CD14-positive monocyte (primary cell): ENCODE results near the gene GSE1. TPM values are rescaled to one million over a fixed set of nuclear protein-coding genes. Genes with fewer than 3 reads are reported as not detected.

ENCODE experiments used
- DNase-seq, 3 donors: peaks; one replicate each; pipeline ENCODE4 v3.0.0-alpha.2; 2011 to 2022
- H2AFZ ChIP-seq: 2 replicates; pipeline ENCODE4 v1.6.0; 2012; ENCODE audit warnings: mild to moderate bottlenecking, low read depth, low read length, inconsistent platforms; ENCODE audit not compliant: insufficient read depth, poor library complexity, severe bottlenecking
- H3K27ac ChIP-seq, 2 donors: 1 replicate in 1 of 2; 2 replicates in 1 of 2; pipeline ENCODE4 v1.5.1; 2012 to 2013; ENCODE audit warnings: low read length in 2 of 2, control low read depth in 1 of 2, inconsistent platforms in 1 of 2, low read depth in 1 of 2, mild to moderate bottlenecking in 1 of 2
- H3K27me3 ChIP-seq, 2 donors: one replicate each; pipeline versions ENCODE4 v1.6.0 to v1.6.1; 2011 to 2013; ENCODE audit warnings: low read length in 2 of 2; ENCODE audit not compliant: control insufficient read depth in 2 of 2, insufficient read depth in 2 of 2
- H3K36me3 ChIP-seq, 2 donors: replicated peaks in 1 of 2; 1 replicate in 1 of 2; 2 replicates in 1 of 2; pipeline versions ENCODE4 v1.5.1 to v1.6.1; 2012 to 2013; ENCODE audit warnings: low read length in 2 of 2, control low read depth in 1 of 2, inconsistent platforms in 1 of 2, mild to moderate bottlenecking in 1 of 2; ENCODE audit not compliant: insufficient read depth in 2 of 2, control insufficient read depth in 1 of 2
- H3K4me1 ChIP-seq, 2 donors: 1 replicate in 1 of 2; 2 replicates in 1 of 2; pipeline versions ENCODE4 v1.5.1 to v1.6.1; 2012 to 2013; ENCODE audit warnings: low read length in 2 of 2, control low read depth in 1 of 2, inconsistent platforms in 1 of 2, mild to moderate bottlenecking in 1 of 2, moderate library complexity in 1 of 2; ENCODE audit not compliant: insufficient read depth in 2 of 2, control insufficient read depth in 1 of 2
- H3K4me2 ChIP-seq: replicated peaks from 2 replicates; pipeline ENCODE3; 2012; ENCODE audit warnings: low read length, moderate library complexity, mild to moderate bottlenecking; ENCODE audit not compliant: poor library complexity, severe bottlenecking; ENCODE audit errors: extremely low read depth
- H3K4me3 ChIP-seq, 3 experiments: fragments of 200-600 bp in 1 of 3; sonication (generic) in 1 of 3; replicated peaks in 1 of 3; 1 replicate in 2 of 3; 2 replicates in 1 of 3; pipeline ENCODE4 v1.5.1; 2011 to 2013; ENCODE audit warnings: low read length in 3 of 3, mild to moderate bottlenecking in 3 of 3, control low read depth in 2 of 3, low read depth in 2 of 3, inconsistent platforms in 1 of 3, moderate library complexity in 1 of 3
- H3K79me2 ChIP-seq: 2 replicates; pipeline ENCODE4 v1.6.0; 2012; ENCODE audit warnings: mild to moderate bottlenecking, control low read depth, inconsistent platforms, low read length, moderate library complexity; ENCODE audit not compliant: insufficient read depth
- H3K9ac ChIP-seq: 2 replicates; pipeline ENCODE4 v1.6.0; 2017; ENCODE audit warnings: low read length, mild to moderate bottlenecking; ENCODE audit not compliant: insufficient read depth, poor library complexity, severe bottlenecking
- H3K9me3 ChIP-seq, 2 donors: replicated peaks in 1 of 2; 1 replicate in 1 of 2; 2 replicates in 1 of 2; pipeline versions ENCODE4 v1.5.1 to v1.6.1; 2012 to 2013; ENCODE audit warnings: low read length in 2 of 2, control low read depth in 1 of 2; ENCODE audit not compliant: control insufficient read depth in 1 of 2, insufficient read depth in 1 of 2
- H4K20me1 ChIP-seq: 2 replicates; pipeline ENCODE4 v1.6.0; 2012; ENCODE audit warnings: mild to moderate bottlenecking, low read length, control low read depth, moderate library complexity; ENCODE audit not compliant: insufficient read depth
- H3K27ac Mint-ChIP-seq, 7 donors: one replicate each; pipeline ENCODE4 v1.8.0; 2020; ENCODE audit warnings: mild to moderate bottlenecking in 7 of 7, mixed read lengths in 7 of 7, moderate library complexity in 6 of 7, inconsistent platforms in 2 of 7
- H3K27me3 Mint-ChIP-seq, 3 donors: one replicate each; pipeline ENCODE4 v1.8.0; 2021 to 2022; ENCODE audit warnings: low read depth in 3 of 3, mild to moderate bottlenecking in 3 of 3, mixed read lengths in 3 of 3, moderate library complexity in 3 of 3, inconsistent platforms in 1 of 3
- H3K36me3 Mint-ChIP-seq, 2 donors: one replicate each; pipeline ENCODE4 v1.8.0; 2020; ENCODE audit warnings: mixed read lengths in 2 of 2, inconsistent platforms in 1 of 2, mild to moderate bottlenecking in 1 of 2
- H3K4me1 Mint-ChIP-seq: one replicate; pipeline ENCODE4 v1.8.0; 2020; ENCODE audit warnings: mild to moderate bottlenecking, mixed read lengths
- H3K4me3 Mint-ChIP-seq, 2 donors: one replicate each; pipeline ENCODE4 v1.8.0; 2020; ENCODE audit warnings: mild to moderate bottlenecking in 2 of 2, mixed read lengths in 2 of 2, moderate library complexity in 1 of 2
- H3K9me3 Mint-ChIP-seq, 7 donors: one replicate each; pipeline ENCODE4 v1.8.0; 2020 to 2022; ENCODE audit warnings: mixed read lengths in 7 of 7, mild to moderate bottlenecking in 6 of 7, moderate library complexity in 6 of 7, inconsistent platforms in 2 of 7
- WGBS: methylation state at CpG from one replicate; pipeline ENCODE4 v1.1.5; 2013; ENCODE audit warnings: missing lambda C conversion rate; ENCODE audit not compliant: insufficient coverage; 5-methylcytosine and 5-hydroxymethylcytosine counted together
- intact Hi-C, 2 donors: fragments of 100-400 bp; cut with micrococcal nuclease; formaldehyde crosslinking; loops; one replicate each; pipeline versions ENCODE4 v1.15.0 to v1.15.1; 2023
- polyA plus RNA-seq, 3 donors: library from polyadenylated mRNA; depleted of rRNA in 1 of 3; unstranded in 2 of 3; stranded (reverse) in 1 of 3; fragments of 300-500 nt in 2 of 3; fragments of >200 nt in 1 of 3; fragmentation: Illumina TruSeq in 2 of 3; gene quantifications; 1 replicate in 2 of 3; 2 replicates in 1 of 3; pipeline ENCODE4 v1.2.3, GENCODE V29; 2012 to 2021
- TF ChIP-seq, protein P1 (sequence below): fragments of 200-600 bp; IDR thresholded peaks from one replicate; pipeline ENCODE4 v1.8.0; 2022; ENCODE audit warnings: antibody characterized with exemption, mild to moderate bottlenecking

The GSE1 gene
- polyA plus RNA-seq, 3 donors, result 0.67 to 38.9 (median 0.86) TPM

DNA sequence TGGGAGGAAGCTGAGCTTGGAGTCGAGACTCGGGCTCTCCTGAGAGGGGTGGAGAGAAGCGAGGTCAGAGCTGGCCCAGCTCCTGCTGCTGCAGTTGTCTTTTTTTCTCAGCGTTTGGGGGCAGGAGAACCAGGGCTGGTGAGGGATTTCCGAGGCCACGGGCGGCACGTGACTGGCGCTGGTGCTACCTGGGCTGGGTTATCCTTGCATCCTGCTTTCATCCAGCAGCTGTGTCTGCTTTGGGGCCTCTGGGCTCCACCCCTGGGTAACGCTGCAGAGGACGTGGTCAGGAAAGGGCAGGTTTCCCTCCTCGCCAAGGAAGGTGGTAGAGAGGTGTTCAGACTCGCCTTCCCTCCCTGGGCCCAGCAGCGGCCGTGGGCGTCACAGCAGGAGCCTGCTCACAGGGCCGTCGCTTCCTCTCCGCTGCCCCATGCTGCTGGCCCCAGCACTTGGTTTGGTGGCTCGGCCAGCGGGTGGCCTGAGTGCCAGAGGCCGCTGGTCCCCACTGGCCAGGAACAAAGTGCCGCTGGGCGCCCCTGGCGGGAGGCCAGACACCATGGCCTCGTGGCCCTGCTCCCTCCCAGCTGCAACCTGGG is 22.5 kb downstream of the GSE1 start:
- H3K36me3 ChIP-seq, result peaks cover 31 to 46% of the 10 kb centered on the region in 2 donors
- H3K79me2 ChIP-seq, result peaks cover 90% of the 10 kb centered on the region
- no peaks in the 10 kb centered on the region for H3K27me3 ChIP-seq
- H2AFZ ChIP-seq, result no peak overlapping the region
- intact Hi-C loops, result no loop called here
- TF ChIP-seq, protein P1, sequence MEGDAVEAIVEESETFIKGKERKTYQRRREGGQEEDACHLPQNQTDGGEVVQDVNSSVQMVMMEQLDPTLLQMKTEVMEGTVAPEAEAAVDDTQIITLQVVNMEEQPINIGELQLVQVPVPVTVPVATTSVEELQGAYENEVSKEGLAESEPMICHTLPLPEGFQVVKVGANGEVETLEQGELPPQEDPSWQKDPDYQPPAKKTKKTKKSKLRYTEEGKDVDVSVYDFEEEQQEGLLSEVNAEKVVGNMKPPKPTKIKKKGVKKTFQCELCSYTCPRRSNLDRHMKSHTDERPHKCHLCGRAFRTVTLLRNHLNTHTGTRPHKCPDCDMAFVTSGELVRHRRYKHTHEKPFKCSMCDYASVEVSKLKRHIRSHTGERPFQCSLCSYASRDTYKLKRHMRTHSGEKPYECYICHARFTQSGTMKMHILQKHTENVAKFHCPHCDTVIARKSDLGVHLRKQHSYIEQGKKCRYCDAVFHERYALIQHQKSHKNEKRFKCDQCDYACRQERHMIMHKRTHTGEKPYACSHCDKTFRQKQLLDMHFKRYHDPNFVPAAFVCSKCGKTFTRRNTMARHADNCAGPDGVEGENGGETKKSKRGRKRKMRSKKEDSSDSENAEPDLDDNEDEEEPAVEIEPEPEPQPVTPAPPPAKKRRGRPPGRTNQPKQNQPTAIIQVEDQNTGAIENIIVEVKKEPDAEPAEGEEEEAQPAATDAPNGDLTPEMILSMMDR, result no peak
- DNase-seq, result no peak
- no peak overlapping the region for H3K4me3 ChIP-seq
- no peaks in the 10 kb centered on the region for H3K4me1 ChIP-seq
- H3K4me3 Mint-ChIP-seq, result no peak overlapping the region
- no peaks in the 10 kb centered on the region for H3K9me3 ChIP-seq
- no peak overlapping the region for H3K27ac Mint-ChIP-seq
- H3K4me2 ChIP-seq, result no peak overlapping the region
- H4K20me1 ChIP-seq, result peaks cover 100% of the 10 kb centered on the region
- no peaks in the 10 kb centered on the region for H3K27me3 Mint-ChIP-seq
- no peak overlapping the region for H3K27ac ChIP-seq
- H3K36me3 Mint-ChIP-seq, result peaks cover 12 to 44% of the 10 kb centered on the region in 2 donors
- H3K9ac ChIP-seq, result no peak overlapping the region
- WGBS, result 90% methylated on average over 26 of the region's 26 CpGs
- no peaks in the 10 kb centered on the region for H3K4me1 Mint-ChIP-seq
- peaks cover 0 to 1% (median 0%) of the 10 kb centered on the region in 7 donors for H3K9me3 Mint-ChIP-seq

DNA sequence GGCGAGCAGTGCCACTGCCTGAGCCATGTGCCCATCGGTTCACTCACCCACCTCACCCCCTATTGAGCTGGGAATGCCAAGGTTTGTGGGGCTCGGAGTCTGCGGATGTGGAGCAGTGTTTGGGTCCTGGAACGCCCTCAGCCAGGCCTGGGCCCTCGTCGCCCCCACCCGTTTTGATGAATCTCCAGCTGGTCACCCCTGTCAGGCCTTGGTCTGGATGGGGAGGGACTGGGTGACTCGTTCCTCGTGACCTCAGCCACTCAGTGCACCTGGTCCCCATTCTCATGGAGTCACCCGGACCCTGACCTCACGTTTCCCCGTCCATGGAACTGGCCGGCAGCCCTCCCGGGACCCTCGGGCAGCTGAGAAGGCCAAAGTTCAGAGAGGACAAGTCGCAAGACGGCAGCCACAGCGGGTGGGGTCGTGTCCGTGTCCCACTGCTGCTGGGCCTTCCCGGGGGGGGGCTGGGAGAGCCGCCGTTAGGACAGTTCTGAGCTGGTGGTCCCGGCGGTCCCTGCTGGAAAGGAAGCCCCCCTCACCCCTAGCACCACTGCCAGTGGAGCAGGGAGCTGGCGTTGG is 23.2 kb downstream of the GSE1 start:
- Histone ChIP-seq H3K4me3 (no peak overlapping the region), H3K4me1 (peaks cover 2 to 3% of the 10 kb centered on the region in 2 donors), H4K20me1 (peaks cover 100% of the 10 kb centered on the region), H3K79me2 (peaks cover 90% of the 10 kb centered on the region), H3K4me2 (no peak overlapping the region), H3K36me3 (peaks cover 34 to 46% of the 10 kb centered on the region in 2 donors), H3K27ac (no peak overlapping the region), H3K27me3 (no peaks in the 10 kb centered on the region), H2AFZ (no peak overlapping the region), H3K9ac (no peak overlapping the region), H3K9me3 (no peaks in the 10 kb centered on the region)
- WGBS, result 94% methylated on average over 16 of the region's 27 CpGs
- TF ChIP-seq, protein P1, result no peak
- Mint-ChIP-seq H3K27ac (no peak overlapping the region), H3K36me3 (peaks cover 14 to 47% of the 10 kb centered on the region in 2 donors), H3K4me3 (no peak overlapping the region), H3K9me3 (peaks cover 0 to 1% (median 0%) of the 10 kb centered on the region in 7 donors), H3K27me3 (no peaks in the 10 kb centered on the region), H3K4me1 (peaks cover 4% of the 10 kb centered on the region)
- intact Hi-C loops, result no loop called here
- no peak for DNase-seq
